Measurements from ENCODE around the gene NAP1L1.

NAP1L1 gene

GRCh38 chr12:76083904-76084862, at the start of gene NAP1L1:
TSS of gene NAP1L1 (minus strand) at chr12:76084685. CDS start at chr12:76074219, 10,466 bp downstream.
- peak; percentile 98 for DNase-seq

- DNase-seq, result no peak
Measured at GRCh38 chr12:76127588-76127987, 43.1 kb upstream of the NAP1L1 start.

- no peak for DNase-seq
Measured at GRCh38 chr12:76124456-76124855, 40.0 kb upstream of the NAP1L1 start.

GRCh38 chr12:76123259-76124212, 39.1 kb upstream of the NAP1L1 start:
- DNase-seq, result no peak

- no peak for DNase-seq
Measured at GRCh38 chr12:76119887-76120286, 35.4 kb upstream of the NAP1L1 start.

- no peak for DNase-seq
Measured at GRCh38 chr12:76117751-76118150, 33.3 kb upstream of the NAP1L1 start.

GRCh38 chr12:76117067-76117691, 32.7 kb upstream of the NAP1L1 start:
- DNase-seq, result no peak

- no peak for DNase-seq
Measured at GRCh38 chr12:76113800-76114757, 29.6 kb upstream of the NAP1L1 start.

GRCh38 chr12:76111209-76111749, 26.8 kb upstream of the NAP1L1 start:
- DNase-seq, result no peak

GRCh38 chr12:76109879-76110278, 25.4 kb upstream of the NAP1L1 start:
- no peak for DNase-seq

- no peak for DNase-seq
Measured at GRCh38 chr12:76108356-76108755, 23.9 kb upstream of the NAP1L1 start.

- no peak for DNase-seq
Measured at GRCh38 chr12:76106631-76107030, 22.1 kb upstream of the NAP1L1 start.

- DNase-seq, result no peak
Measured at GRCh38 chr12:76103958-76104357, 19.5 kb upstream of the NAP1L1 start.

GRCh38 chr12:76101739-76102385, 17.4 kb upstream of the NAP1L1 start:
- no peak for DNase-seq

- DNase-seq, result no peak
Measured at GRCh38 chr12:76096079-76096646, 11.7 kb upstream of the NAP1L1 start.

- no peak for DNase-seq
Measured at GRCh38 chr12:76094754-76095153, 10.3 kb upstream of the NAP1L1 start.

GRCh38 chr12:76091246-76091754, 6.8 kb upstream of the NAP1L1 start:
- DNase-seq, result no peak

- peak; percentile 7 for DNase-seq
Measured at GRCh38 chr12:76085520-76085868, 1.0 kb upstream of the NAP1L1 start.

GRCh38 chr12:76084863-76085519, 506 bp upstream of the NAP1L1 start:
- peak; percentile 82 for DNase-seq
